Activated CD8-positive, alpha-beta T cell treated with anti-CD3 and anti-CD28 coated beads, Interleukin-2, amount 10 ng/mL, durations not matched to agents 7 days and 5 days (primary cell): ENCODE measurements around the gene BCL2. TPM values are rescaled to one million over a fixed set of nuclear protein-coding genes. Genes with fewer than 3 reads are reported as not detected.

Experiments
- ATAC-seq: fragments of 150-1000 bp; cut with Tn5 transposase; one replicate; pipeline ENCODE4 v1.10.0; 2021; ENCODE audit warnings: moderate library complexity
- CTCF ChIA-PET: fragments of 350-600 bp; sonication (Branson Sonifier 250); formaldehyde crosslinking; loops from one replicate; lab custom pipeline; 2021; ENCODE audit warnings: antibody characterized with exemption; lab: Charles Lee
- POLR2A ChIA-PET: fragments of 350-600 bp; sonication (Branson Sonifier 250); formaldehyde crosslinking; loops from one replicate; lab custom pipeline; 2021; ENCODE audit warnings: antibody characterized with exemption; lab: Charles Lee
- DNase-seq: peaks from one replicate; pipeline ENCODE4 v3.0.0-alpha.2; 2020
- H3K27ac Mint-ChIP-seq: one replicate; pipeline ENCODE4 v1.8.0; 2021; ENCODE audit warnings: mild to moderate bottlenecking, mixed read lengths
- H3K27me3 Mint-ChIP-seq: one replicate; pipeline ENCODE4 v1.8.0; 2021; ENCODE audit warnings: low read depth, mixed read lengths
- H3K36me3 Mint-ChIP-seq: one replicate; pipeline ENCODE4 v1.8.0; 2021; ENCODE audit warnings: low read depth, mixed read lengths
- H3K4me1 Mint-ChIP-seq: one replicate; pipeline ENCODE4 v1.8.0; 2021; ENCODE audit warnings: low read depth, mixed read lengths
- H3K4me3 Mint-ChIP-seq: one replicate; pipeline ENCODE4 v1.8.0; 2021; ENCODE audit warnings: mild to moderate bottlenecking, mixed read lengths
- H3K9me3 Mint-ChIP-seq: one replicate; pipeline ENCODE4 v1.8.0; 2022; ENCODE audit warnings: mixed read lengths; ENCODE audit not compliant: insufficient read depth
- total RNA-seq, 2 experiments: library from RNA; stranded (reverse); gene quantifications; one replicate each; pipeline ENCODE4 v1.2.3, GENCODE V29; 2021

BCL2 gene
- total RNA-seq, 2 experiments from 2014 or later = 140 TPM

- Mint-ChIP-seq H3K4me1 (peaks cover 90% of the 10 kb centered on the region), H3K9me3 (no peaks in the 10 kb centered on the region), H3K27ac (peak overlapping the region; percentile 93), H3K36me3 (peaks cover 77% of the 10 kb centered on the region), H3K27me3 (no peaks in the 10 kb centered on the region), H3K4me3 (peak overlapping the region; percentile 78)
- ATAC-seq (no peak), DNase-seq (no peak)
- CTCF ChIA-PET = interaction anchor here (0.8 to 9.0 kb wide), 26 partner anchors 9 to 284 kb away, joined by 3 to 108 read pairs (median 4); partner anchors contain the start of gene BCL2
- POLR2A ChIA-PET = interaction anchor here (0.6 to 13.9 kb wide), 19 partner anchors 9 to 212 kb away, joined by 3 to 152 read pairs (median 4); partner anchors contain the start of gene BCL2
Observed at GRCh38 chr18:63154350-63155152, 165.0 kb downstream of the BCL2 start.

- Mint-ChIP-seq H3K4me1 (peaks cover 78% of the 10 kb centered on the region), H3K27ac (peak overlapping the region; percentile 71), H3K9me3 (no peaks in the 10 kb centered on the region), H3K4me3 (peak overlapping the region; percentile 11), H3K36me3 (peaks cover 78% of the 10 kb centered on the region), H3K27me3 (no peaks in the 10 kb centered on the region)
- DNase-seq = peak; percentile 20
- ChIA-PET POLR2A (interaction anchor here (0.6 to 13.9 kb wide), 7 partner anchors 9 to 166 kb away, joined by 3 to 152 read pairs (median 4); partner anchors contain the start of gene BCL2), CTCF (interaction anchor here (0.9 to 9.0 kb wide), 12 partner anchors 9 to 187 kb away, joined by 3 to 108 read pairs (median 4); partner anchors contain the start of gene BCL2)
- no peak for ATAC-seq
Observed at GRCh38 chr18:63152791-63153190, 166.8 kb downstream of the BCL2 start.

GRCh38 chr18:63152096-63152495 is 167.5 kb downstream of the BCL2 start:
- H3K36me3 Mint-ChIP-seq = peaks cover 75% of the 10 kb centered on the region
- peak overlapping the region; percentile 34 for H3K4me3 Mint-ChIP-seq
- peak; percentile 51 for DNase-seq

DNA sequence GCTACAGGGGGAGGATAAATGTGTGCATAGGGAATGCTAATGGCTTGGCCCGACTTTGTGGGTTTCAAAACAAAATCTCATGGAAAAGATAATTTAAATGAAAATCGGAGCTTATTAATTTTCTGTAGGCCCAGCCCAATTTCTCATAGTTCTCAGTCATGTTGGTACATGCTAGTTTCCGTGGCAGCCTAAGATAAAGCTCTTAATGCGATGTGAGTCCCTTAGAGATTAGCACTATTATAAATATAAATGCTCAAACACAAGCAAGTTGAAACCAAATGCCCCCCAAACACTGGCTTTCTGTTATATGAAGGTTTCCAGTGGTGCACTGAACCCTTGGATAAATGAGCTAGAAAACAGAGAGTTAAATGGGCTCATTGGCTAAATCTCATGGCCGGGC is 168.0 kb downstream of the BCL2 start:
- no peak for DNase-seq
- Mint-ChIP-seq H3K4me3 (peak overlapping the region; percentile 34), H3K9me3 (no peaks in the 10 kb centered on the region), H3K27ac (no peak overlapping the region), H3K27me3 (no peaks in the 10 kb centered on the region), H3K4me1 (peaks cover 69% of the 10 kb centered on the region), H3K36me3 (peaks cover 74% of the 10 kb centered on the region)
- ChIA-PET POLR2A (interaction anchor here (1.7 to 13.9 kb wide), 4 partner anchors 10 to 167 kb away, joined by 4 to 152 read pairs (median 5); partner anchors contain the start of gene BCL2), CTCF (interaction anchor here (0.7 to 9.0 kb wide), 6 partner anchors 11 to 171 kb away, joined by 3 to 108 read pairs (median 4); no protein-coding TSS in a partner anchor)
- no peak for ATAC-seq

More at GRCh38 chr18:63152096-63152495, 167.5 kb downstream of the BCL2 start:
- Mint-ChIP-seq H3K9me3 (no peaks in the 10 kb centered on the region), H3K4me1 (peaks cover 74% of the 10 kb centered on the region), H3K27ac (peak overlapping the region; percentile 71), H3K27me3 (no peaks in the 10 kb centered on the region)
- ATAC-seq = peak; percentile 32
- ChIA-PET CTCF (interaction anchor here (0.7 to 9.0 kb wide), 9 partner anchors 10 to 166 kb away, joined by 3 to 108 read pairs (median 5); partner anchors contain the start of gene BCL2), POLR2A (interaction anchor here (0.6 to 13.9 kb wide), 6 partner anchors 9 to 166 kb away, joined by 3 to 152 read pairs (median 4); partner anchors contain the start of gene BCL2)

DNA sequence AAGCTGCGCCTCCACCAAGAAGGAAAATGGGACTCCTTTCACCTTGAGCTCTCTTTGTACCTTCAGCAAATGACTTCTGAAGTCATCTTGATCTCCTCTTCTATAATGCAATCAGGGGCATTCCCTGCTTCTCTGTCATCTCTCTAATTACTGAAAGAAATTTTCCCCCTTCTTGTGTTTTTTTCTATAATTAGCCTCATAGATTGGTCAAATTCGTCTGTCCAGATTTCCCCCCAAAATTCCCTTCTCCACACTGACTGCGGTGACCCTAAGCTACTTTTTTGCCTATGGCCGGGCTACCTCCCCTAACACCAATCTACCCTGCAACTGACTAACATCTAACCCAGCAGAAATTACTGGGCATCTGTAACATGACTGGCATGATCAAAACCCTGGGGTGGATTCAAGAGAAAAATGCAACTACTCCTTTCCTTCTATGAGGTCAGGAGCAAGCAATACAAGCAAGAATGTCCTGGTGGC is 168.6 kb downstream of the BCL2 start:
- H3K36me3 Mint-ChIP-seq = peaks cover 73% of the 10 kb centered on the region
- H3K4me1 Mint-ChIP-seq = peaks cover 66% of the 10 kb centered on the region
- peak overlapping the region; percentile 13 for H3K27ac Mint-ChIP-seq
- ChIA-PET POLR2A (interaction anchor here (1.1 to 13.9 kb wide), 4 partner anchors 12 to 167 kb away, joined by 3 to 152 read pairs (median 4); partner anchors contain the start of gene BCL2), CTCF (interaction anchor here (0.7 to 9.0 kb wide), 7 partner anchors 10 to 172 kb away, joined by 3 to 108 read pairs (median 4); no protein-coding TSS in a partner anchor)
- H3K27me3 Mint-ChIP-seq = no peaks in the 10 kb centered on the region
- H3K4me3 Mint-ChIP-seq = no peak overlapping the region
- DNase-seq (no peak), ATAC-seq (no peak)
- H3K9me3 Mint-ChIP-seq = no peaks in the 10 kb centered on the region

DNA sequence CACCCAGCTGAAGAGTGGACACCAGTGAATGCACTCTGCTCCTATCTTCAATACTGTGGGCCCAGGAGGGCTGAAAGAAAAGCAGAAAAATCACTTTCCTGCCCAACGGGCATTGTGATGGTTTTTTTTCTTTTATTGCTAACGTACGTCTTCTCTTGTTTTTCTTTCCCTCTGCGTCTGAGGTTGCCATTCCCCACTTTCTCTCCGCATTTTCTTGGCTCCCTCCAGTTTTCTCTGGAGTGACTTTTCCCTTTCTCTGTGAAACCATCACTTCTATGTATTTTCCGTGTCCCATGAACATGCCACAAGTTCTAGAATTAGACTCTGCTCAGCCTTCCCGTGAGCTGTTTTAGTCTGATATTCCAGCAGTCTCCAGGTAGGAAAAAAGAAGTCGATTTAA is 169.2 kb downstream of the BCL2 start:
- peaks cover 76% of the 10 kb centered on the region for H3K36me3 Mint-ChIP-seq
- no peak for ATAC-seq
- POLR2A ChIA-PET = interaction anchor here (1.1 to 13.9 kb wide), 3 partner anchors 50 to 168 kb away, joined by 3 to 152 read pairs (median 5); partner anchors contain the start of gene BCL2

DNA sequence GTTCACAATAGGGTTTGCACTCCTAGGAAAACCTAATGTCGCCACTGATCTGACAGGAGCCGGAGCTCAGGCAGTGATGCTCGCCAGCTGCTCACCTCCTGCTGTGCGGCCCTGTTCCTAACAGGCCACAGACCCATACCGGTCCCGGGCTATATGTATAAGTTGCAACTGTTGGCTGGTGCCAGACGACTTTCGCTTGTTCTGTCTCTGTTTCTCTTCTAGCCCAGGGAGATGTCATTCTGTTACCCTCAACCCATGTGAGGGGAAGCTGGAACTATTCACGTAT is 170.3 kb downstream of the BCL2 start:
- peaks cover 69% of the 10 kb centered on the region for H3K36me3 Mint-ChIP-seq
- H3K9me3 Mint-ChIP-seq = no peaks in the 10 kb centered on the region
- H3K27ac Mint-ChIP-seq = no peak overlapping the region
- ATAC-seq (no peak), DNase-seq (no peak)
- ChIA-PET CTCF (interaction anchor here (0.9 kb wide), 1 partner anchor 168 kb away, joined by 3 read pairs; no protein-coding TSS in a partner anchor), POLR2A (interaction anchor here (1.5 kb wide), 1 partner anchor 11 kb away, joined by 3 read pairs; no protein-coding TSS in a partner anchor)
- H3K4me1 Mint-ChIP-seq = peaks cover 52% of the 10 kb centered on the region
- H3K27me3 Mint-ChIP-seq = no peaks in the 10 kb centered on the region
- H3K4me3 Mint-ChIP-seq = no peak overlapping the region

More for the DNA sequence above, 169.2 kb downstream of the BCL2 start:
- no peak for DNase-seq
- Mint-ChIP-seq H3K27ac (no peak overlapping the region), H3K4me3 (no peak overlapping the region), H3K4me1 (peaks cover 60% of the 10 kb centered on the region), H3K9me3 (no peaks in the 10 kb centered on the region), H3K27me3 (no peaks in the 10 kb centered on the region)
- CTCF ChIA-PET = interaction anchor here (0.7 to 9.0 kb wide), 5 partner anchors 9 to 173 kb away, joined by 3 to 108 read pairs (median 4); no protein-coding TSS in a partner anchor

DNA sequence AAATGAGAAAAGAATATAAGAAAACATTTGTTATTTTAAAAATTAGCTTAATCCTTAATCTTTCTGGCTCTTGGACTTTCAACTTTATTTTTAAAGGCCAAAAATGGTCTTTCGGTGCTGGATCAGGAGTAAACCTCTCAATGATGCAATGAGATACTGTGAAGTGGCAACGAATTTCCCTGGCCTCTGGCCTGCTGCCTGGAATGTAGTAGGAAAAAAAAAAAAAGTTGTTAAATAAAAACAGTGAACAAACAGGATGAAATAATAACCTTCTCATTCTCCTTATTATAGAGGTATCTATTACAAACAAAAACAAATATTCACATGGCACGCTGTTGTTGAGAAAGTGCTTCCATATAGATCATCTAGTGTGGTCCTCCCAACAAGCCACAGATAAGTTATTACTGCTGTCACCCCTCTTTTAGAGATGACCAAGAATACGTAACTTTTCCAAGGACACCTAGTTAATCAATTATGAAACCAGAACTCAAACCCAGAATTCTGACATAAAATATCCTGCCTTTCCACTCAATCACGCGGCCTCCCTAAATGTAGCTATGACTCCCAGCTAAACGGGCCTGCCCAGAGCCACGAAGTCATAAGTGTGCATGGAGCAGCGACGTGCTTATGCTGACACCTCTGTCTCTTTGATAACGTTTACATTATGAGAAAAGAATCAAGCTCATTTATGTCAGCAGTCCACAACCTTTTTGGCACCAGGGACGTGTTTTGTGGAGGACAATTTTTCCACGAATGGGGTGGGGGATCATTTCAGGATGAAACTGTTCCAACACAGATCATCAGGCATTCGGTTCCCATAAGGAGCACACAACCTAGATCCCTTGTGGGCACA is 170.9 kb downstream of the BCL2 start:
- Mint-ChIP-seq H3K4me3 (no peak overlapping the region), H3K27me3 (no peaks in the 10 kb centered on the region), H3K27ac (no peak overlapping the region), H3K36me3 (peaks cover 69% of the 10 kb centered on the region), H3K4me1 (peaks cover 51% of the 10 kb centered on the region), H3K9me3 (no peaks in the 10 kb centered on the region)
- no peak for ATAC-seq
- DNase-seq = no peak
- CTCF ChIA-PET = interaction anchor here (0.8 to 1.9 kb wide), 4 partner anchors 10 to 291 kb away, joined by 3 to 5 read pairs (median 3); no protein-coding TSS in a partner anchor
- POLR2A ChIA-PET = interaction anchor here (1.5 kb wide), 1 partner anchor 10 kb away, joined by 3 read pairs; no protein-coding TSS in a partner anchor

- H3K27ac Mint-ChIP-seq = no peak overlapping the region
- CTCF ChIA-PET = interaction anchor here (0.8 to 1.9 kb wide), 3 partner anchors 10 to 292 kb away, joined by 3 to 5 read pairs (median 3); no protein-coding TSS in a partner anchor
- no peaks in the 10 kb centered on the region for H3K9me3 Mint-ChIP-seq
- DNase-seq (no peak), ATAC-seq (no peak)
- H3K4me3 Mint-ChIP-seq = no peak overlapping the region
- POLR2A ChIA-PET = no interaction called here
- no peaks in the 10 kb centered on the region for H3K27me3 Mint-ChIP-seq
- H3K4me1 Mint-ChIP-seq = peaks cover 49% of the 10 kb centered on the region
- peaks cover 68% of the 10 kb centered on the region for H3K36me3 Mint-ChIP-seq
Observed at GRCh38 chr18:63147973-63148372, 171.6 kb downstream of the BCL2 start.

- no peak for ATAC-seq
- CTCF ChIA-PET = interaction anchor here (1.4 to 1.9 kb wide), 3 partner anchors 8 to 176 kb away, joined by 3 to 5 read pairs (median 3); no protein-coding TSS in a partner anchor
- DNase-seq = no peak
- peaks cover 69% of the 10 kb centered on the region for H3K36me3 Mint-ChIP-seq
- H3K27me3 Mint-ChIP-seq = no peaks in the 10 kb centered on the region
- no peak overlapping the region for H3K4me3 Mint-ChIP-seq
- H3K27ac Mint-ChIP-seq = no peak overlapping the region
- POLR2A ChIA-PET = no interaction called here
- H3K9me3 Mint-ChIP-seq = no peaks in the 10 kb centered on the region
- H3K4me1 Mint-ChIP-seq = peaks cover 44% of the 10 kb centered on the region
Observed at GRCh38 chr18:63146828-63147409, 172.7 kb downstream of the BCL2 start.
